Tibial nerve (tissue), 4 donors: ENCODE measurements around the gene KDM8.

ENCODE experiments used
- EP300 ChIP-seq, 2 donors: sonication (generic); formaldehyde crosslinking; IDR thresholded peaks; one replicate each; pipeline ENCODE4 v1.6.1; 2017; ENCODE audit warnings: antibody characterized with exemption in 2 of 2, mild to moderate bottlenecking in 1 of 2
- POLR2A ChIP-seq, 2 donors: fragments of 450-650 bp; IDR thresholded peaks; one replicate each; pipeline ENCODE4 v1.6.1; 2017; ENCODE audit warnings: antibody characterized with exemption in 2 of 2, mild to moderate bottlenecking in 2 of 2, moderate library complexity in 2 of 2
- TF ChIP-seq, protein P1 (sequence below), 5 experiments: fragments of 200-600 bp in 3 of 5; fragments of 450-650 bp in 2 of 5; sonication (generic) in 3 of 5; IDR thresholded peaks; one replicate each; pipeline ENCODE4 v1.5.1; 2016 to 2019; ENCODE audit warnings: antibody characterized with exemption in 5 of 5, mild to moderate bottlenecking in 3 of 5, moderate library complexity in 2 of 5

DNA sequence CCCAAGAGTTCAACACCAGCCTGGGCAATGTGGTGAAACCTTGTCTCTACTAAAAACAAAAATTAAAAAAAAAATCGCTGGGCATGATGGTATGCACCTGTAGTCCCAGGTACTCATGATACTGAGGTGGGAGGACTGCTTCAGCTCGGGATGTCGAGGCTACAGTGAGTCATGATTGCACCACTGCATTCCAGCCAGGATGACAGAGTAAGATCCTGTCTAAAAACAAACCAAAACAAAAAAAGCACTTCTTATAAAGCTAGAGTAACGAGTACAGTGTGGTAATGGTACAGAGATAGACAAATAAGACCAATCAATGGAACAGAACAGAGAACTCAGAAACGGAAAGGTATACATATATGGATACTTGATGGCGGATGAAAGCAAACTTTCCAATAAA lies 60.8 kb downstream of the KDM8 start:
- TF ChIP-seq, protein P1, sequence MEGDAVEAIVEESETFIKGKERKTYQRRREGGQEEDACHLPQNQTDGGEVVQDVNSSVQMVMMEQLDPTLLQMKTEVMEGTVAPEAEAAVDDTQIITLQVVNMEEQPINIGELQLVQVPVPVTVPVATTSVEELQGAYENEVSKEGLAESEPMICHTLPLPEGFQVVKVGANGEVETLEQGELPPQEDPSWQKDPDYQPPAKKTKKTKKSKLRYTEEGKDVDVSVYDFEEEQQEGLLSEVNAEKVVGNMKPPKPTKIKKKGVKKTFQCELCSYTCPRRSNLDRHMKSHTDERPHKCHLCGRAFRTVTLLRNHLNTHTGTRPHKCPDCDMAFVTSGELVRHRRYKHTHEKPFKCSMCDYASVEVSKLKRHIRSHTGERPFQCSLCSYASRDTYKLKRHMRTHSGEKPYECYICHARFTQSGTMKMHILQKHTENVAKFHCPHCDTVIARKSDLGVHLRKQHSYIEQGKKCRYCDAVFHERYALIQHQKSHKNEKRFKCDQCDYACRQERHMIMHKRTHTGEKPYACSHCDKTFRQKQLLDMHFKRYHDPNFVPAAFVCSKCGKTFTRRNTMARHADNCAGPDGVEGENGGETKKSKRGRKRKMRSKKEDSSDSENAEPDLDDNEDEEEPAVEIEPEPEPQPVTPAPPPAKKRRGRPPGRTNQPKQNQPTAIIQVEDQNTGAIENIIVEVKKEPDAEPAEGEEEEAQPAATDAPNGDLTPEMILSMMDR (IDR thresholded peaks at IDR 0.05): no peak
- TF ChIP-seq POLR2A (IDR thresholded peaks at IDR 0.05): no peak
- TF ChIP-seq EP300 (IDR thresholded peaks at IDR 0.05): no peak
